ENCODE results near the gene OR2W3.
A peak's percentile ranks its signal among the peaks of the same experiment; 100 is the strongest.

The OR2W3 gene

GRCh38 chr1:247895163-247895637 lies at the start of gene OR2W3:
OR2W3 (plus strand) TSS chr1:247895587; CDS start chr1:247895587, 0 bp downstream.
- no peak for DNase-seq (ENCODE audit: low read depth, low spot score)

GRCh38 chr1:247845693-247846017 lies 49.7 kb upstream of the OR2W3 start:
- DNase-seq (ENCODE audit: low read depth, low spot score): no peak

- no peak for DNase-seq (ENCODE audit: low read depth, low spot score)
These were observed 47.0 kb upstream of the OR2W3 start for GRCh38 chr1:247848346-247848745.

GRCh38 chr1:247849616-247850015 lies 45.8 kb upstream of the OR2W3 start:
- no peak for DNase-seq (ENCODE audit: low read depth, low spot score)

- DNase-seq (ENCODE audit: low read depth, low spot score): no peak
These were observed 40.4 kb upstream of the OR2W3 start for GRCh38 chr1:247854899-247855545.

- DNase-seq (ENCODE audit: low read depth, low spot score): no peak
These were observed 39.5 kb upstream of the OR2W3 start for GRCh38 chr1:247855911-247856310.

GRCh38 chr1:247857069-247857984 lies 38.1 kb upstream of the OR2W3 start, which contains the start of gene TRIM58:
TRIM58 (plus strand) TSS chr1:247857187; CDS start chr1:247857247, 60 bp downstream.
- DNase-seq (ENCODE audit: low read depth, low spot score): peak; percentile 44

GRCh38 chr1:247857985-247858619 lies 37.3 kb upstream of the OR2W3 start:
- DNase-seq (ENCODE audit: low read depth, low spot score): no peak

GRCh38 chr1:247862756-247863155 lies 32.6 kb upstream of the OR2W3 start:
- DNase-seq (ENCODE audit: low read depth, low spot score): no peak

GRCh38 chr1:247864644-247865043 lies 30.7 kb upstream of the OR2W3 start:
- DNase-seq (ENCODE audit: low read depth, low spot score): no peak

GRCh38 chr1:247865416-247865815 lies 30.0 kb upstream of the OR2W3 start:
- no peak for DNase-seq (ENCODE audit: low read depth, low spot score)

- DNase-seq (ENCODE audit: low read depth, low spot score): no peak
These were observed 12.0 kb upstream of the OR2W3 start for GRCh38 chr1:247883346-247883745.

GRCh38 chr1:247884797-247885413 lies 10.5 kb upstream of the OR2W3 start:
- DNase-seq (ENCODE audit: low read depth, low spot score): no peak

- no peak for DNase-seq (ENCODE audit: low read depth, low spot score)
These were observed 589 bp downstream of the OR2W3 start for GRCh38 chr1:247895976-247896375.

- no peak for DNase-seq (ENCODE audit: low read depth, low spot score)
These were observed 8.7 kb downstream of the OR2W3 start for GRCh38 chr1:247904122-247904521.

- no peak for DNase-seq (ENCODE audit: low read depth, low spot score)
These were observed 9.8 kb downstream of the OR2W3 start for GRCh38 chr1:247905181-247905580.

GRCh38 chr1:247905910-247906503 lies 10.6 kb downstream of the OR2W3 start:
- no peak for DNase-seq (ENCODE audit: low read depth, low spot score)

GRCh38 chr1:247906504-247907047 lies 11.2 kb downstream of the OR2W3 start:
- DNase-seq (ENCODE audit: low read depth, low spot score): peak; percentile 16

GRCh38 chr1:247908766-247909165 lies 13.4 kb downstream of the OR2W3 start:
- DNase-seq (ENCODE audit: low read depth, low spot score): no peak

GRCh38 chr1:247913786-247914185 lies 18.4 kb downstream of the OR2W3 start:
- DNase-seq (ENCODE audit: low read depth, low spot score): no peak

Measured in astrocyte of the hippocampus (primary cell).